GM21515 (cell line): ENCODE results near the gene HES4.

Source experiments
- ATAC-seq: cut with Tn5 transposase; IDR thresholded peaks from one replicate; pipeline ENCODE4 v1.9.1; 2021; ENCODE audit not compliant: unreplicated experiment

HES4 gene

DNA sequence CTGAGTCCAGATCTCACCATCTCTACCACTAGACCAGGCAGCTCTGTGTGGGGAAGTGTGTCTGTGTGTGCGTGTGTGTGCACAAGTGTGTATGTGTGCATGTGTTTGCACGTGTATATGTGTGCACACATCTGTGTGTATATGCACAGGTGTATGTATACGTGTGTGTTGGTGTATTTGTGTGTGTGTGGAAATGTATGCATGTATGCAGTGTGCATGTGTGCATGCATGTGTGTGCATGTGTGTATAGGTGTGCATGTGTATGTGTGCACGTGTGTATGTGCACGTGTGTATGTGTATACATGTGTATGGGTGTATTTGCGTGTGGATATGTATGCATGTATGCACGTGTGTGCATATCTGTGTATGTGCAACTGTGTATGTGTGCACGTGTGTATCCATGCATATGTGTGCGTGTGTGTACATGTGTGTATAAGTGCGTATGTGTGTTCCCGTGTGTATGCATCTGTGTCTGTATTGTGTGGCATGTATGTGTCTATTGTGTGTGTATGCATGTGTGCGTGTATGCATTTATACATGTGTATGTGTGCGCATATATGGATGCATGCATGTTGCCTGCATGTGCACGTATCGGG is 30.5 kb downstream of the HES4 start:
- no peak for ATAC-seq

DNA sequence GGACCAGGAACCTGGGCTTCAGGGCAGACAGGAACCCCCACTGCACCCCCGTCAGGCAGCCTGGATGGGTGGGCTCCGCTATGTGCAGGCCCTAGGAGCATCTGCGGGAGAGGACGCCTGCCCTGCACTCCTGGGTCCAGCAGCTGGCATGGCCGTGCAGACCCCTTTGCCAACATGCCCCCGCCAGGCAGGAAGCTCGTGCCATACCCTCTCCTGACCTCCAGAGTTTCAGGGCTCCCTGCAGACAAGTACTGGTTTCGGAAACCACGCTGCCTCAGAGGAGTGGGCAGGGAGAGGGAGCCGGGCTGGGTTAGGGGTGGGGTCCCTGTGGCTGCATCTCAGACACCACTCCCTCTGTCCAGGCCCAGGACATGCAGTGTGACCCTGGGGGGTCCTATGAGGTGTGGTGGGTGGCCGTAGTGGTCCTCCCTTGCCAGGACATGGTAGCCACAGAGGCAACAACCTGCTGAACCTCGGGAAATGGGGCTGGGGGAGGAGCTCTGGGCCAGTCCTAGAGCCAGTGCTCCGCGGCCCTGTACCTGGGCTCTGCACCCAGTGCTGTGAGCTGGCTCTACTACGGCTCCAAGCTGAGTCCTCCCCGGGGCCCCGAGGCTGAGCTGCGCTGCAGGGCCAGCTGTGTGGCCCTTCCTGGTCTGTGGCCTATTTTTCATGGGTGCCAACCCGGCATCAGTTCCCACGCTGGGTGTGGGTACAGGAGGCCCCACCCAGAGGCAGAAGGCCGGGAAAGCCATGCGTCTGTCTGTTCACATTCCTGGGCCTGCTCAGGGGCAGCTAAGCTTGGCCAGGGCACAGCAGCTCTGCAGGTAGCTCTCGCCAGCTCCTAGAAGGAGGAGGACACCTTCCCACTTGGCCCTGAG is 32.2 kb downstream of the HES4 start:
- no peak for ATAC-seq

DNA sequence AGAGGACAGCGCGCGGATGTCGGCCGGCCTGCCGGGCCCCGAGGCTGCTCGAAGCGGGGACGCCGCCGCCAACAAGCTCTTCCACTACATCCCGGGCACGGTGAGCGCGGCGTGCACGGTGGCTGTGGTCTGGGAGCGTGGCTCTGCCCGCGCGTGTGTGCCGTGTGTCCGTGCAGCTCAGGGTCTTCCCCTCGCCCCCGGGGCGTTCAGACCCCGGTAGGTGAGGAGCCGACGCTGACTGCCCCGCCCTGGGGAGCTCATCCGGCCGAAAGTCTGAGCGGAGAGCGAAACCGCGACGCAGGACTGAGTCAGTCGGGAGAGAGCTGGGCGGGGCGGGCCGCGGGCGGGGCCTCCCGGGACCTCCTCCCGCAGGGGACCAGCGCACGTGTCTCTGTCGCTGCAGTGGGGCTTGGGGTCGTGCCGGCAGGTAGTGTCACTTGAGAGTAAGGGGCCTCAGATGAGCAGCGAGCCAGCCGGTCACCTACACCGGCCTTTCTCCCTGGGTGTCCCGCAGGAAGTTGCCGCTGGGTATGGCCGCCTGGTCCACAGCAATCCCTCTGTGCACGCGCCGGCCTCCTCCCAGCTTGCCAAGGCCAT is 33.1 kb downstream of the HES4 start:
- peak; percentile 51 for ATAC-seq

DNA sequence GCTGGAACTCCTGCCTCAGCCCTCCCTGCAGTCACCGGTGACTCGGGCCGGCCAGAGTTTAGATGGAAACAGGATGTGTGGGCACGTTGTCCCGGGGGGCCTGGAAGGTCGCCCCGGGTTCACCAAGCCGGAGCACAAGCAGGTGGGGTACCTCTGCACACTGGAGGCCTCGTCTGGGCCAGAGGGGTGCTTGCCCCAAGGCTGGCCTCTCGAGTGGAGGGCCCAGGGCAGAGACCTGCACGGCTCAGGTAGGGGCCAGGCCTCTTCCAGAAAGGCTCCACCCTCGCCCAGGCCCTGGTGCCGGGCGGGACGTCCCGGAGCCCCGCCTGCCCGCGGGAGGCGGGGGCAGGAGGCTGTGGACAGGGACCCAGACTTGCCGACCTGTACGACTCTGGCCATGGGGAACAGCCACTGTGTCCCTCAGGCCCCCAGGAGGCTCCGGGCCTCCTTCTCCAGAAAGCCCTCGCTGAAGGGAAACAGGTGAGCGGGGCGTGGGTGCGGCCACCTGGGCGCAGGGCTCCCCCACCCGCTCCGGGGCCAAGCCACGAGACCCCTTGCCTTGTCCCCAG is 33.7 kb downstream of the HES4 start, which contains the start of gene PLEKHN1:
TSS of gene PLEKHN1 (plus strand) at position 348 of the 569 bp plus-strand sequence. CDS start at position 398, 50 bp downstream.
- ATAC-seq, result peak; percentile 22

DNA sequence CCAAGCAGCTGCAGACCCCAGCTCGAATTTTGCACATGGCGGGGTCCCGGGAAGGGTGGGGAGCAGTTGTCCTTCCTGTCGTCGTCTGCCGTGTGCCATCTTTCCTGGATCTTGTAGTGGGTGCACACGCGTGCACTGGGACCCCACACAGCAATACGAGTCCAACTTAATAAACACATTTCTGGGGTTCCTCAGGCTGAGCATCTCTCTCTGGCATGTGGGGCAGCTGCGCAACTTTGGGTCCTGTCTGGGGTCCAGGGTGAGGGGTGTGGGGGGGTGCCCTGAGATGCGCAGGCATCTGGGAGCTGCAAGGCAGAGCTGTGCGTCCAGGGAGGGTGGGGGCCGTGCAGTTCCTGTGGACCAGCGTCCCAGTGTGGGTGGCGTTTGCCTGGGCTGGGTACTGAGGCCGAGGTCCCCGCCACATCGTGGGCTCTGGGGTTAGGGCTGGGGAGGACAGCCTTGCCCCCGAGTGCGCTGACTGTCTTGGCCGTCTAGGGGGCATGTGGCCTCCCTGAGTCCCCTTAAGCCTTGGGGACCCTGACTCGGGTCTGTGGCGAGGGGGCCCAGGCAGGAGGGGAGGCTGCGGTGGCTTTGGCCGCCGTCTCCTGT is 34.3 kb downstream of the HES4 start:
- no peak for ATAC-seq

DNA sequence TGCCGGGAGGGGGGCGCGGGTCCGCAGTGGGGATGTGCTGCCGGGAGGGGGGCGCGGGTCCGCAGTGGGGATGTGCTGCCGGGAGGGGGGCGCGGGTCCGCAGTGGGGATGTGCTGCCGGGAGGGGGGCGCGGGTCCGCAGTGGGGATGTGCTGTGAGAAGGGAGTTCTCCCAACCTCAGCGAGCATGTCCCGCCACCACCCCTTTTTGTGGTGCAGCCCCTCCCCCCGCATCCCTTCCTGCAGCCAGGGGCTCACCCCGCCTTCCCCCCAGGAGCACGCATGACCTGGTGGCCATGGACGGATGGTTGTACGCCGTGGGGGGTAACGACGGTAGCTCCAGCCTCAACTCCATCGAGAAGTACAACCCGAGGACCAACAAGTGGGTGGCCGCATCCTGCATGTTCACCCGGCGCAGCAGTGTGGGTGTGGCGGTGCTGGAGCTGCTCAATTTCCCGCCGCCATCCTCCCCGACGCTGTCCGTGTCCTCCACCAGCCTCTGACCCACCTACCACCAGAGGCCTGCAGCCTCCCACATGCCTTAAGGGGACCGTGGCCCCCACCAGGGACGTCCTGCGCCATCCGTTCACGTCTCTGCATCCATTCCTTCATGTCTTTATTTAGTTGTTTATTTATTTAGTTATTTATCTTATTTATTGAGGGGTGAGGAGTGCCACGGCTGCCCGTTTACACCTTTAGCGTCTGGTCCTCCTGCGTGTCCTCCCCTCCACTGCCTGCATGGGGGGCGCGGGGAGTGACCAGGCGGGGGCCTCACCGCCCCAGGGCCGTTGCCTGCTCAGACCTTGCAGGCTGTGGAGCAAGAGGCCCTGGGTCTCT is 35.0 kb downstream of the HES4 start:
- ATAC-seq, result no peak

DNA sequence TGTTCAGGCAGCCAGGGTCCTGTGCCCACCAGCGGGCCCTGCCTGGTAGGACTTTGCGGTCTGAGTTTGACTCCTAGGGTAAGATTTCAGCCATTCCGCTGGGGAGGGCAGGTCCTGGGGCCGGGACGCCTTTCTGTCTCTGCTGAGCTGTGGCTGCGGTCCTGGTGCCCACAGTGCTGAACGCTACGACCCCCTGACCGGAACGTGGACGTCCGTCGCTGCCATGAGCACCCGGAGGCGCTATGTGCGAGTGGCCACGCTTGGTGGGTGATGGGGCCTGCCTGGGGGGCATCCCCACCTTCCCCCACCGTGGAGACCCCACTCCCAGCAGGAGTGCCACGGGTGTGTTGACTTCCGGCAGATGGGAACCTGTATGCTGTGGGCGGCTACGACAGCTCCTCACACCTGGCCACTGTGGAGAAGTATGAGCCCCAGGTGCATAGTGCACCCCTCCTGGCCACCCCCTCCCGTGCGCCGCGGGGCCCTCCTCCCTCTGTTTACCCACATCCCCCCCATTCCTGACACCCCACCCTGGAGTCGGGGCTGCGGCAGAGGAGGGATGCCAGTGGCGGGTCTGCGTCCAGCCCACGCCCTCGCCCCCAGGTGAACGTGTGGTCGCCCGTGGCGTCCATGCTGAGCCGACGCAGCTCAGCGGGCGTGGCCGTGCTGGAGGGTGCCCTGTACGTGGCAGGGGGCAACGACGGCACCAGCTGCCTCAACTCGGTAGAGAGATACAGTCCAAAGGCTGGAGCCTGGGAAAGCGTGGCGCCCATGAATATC is 36.0 kb downstream of the HES4 start:
- no peak for ATAC-seq

DNA sequence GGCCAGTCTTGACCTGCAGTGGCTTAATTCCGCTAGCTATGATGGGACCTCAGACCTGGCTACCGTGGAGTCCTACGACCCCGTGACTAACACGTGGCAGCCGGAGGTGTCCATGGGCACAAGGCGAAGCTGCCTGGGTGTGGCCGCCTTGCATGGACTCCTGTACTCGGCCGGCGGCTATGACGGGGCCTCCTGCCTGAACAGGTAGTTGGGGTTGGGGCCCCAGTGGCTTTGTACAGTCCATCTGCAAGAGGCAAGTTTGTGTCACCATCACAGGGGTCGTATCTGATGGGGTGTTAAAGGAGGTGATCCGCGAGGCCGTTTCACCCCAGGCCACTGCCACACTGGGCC is 36.6 kb downstream of the HES4 start:
- no peak for ATAC-seq

DNA sequence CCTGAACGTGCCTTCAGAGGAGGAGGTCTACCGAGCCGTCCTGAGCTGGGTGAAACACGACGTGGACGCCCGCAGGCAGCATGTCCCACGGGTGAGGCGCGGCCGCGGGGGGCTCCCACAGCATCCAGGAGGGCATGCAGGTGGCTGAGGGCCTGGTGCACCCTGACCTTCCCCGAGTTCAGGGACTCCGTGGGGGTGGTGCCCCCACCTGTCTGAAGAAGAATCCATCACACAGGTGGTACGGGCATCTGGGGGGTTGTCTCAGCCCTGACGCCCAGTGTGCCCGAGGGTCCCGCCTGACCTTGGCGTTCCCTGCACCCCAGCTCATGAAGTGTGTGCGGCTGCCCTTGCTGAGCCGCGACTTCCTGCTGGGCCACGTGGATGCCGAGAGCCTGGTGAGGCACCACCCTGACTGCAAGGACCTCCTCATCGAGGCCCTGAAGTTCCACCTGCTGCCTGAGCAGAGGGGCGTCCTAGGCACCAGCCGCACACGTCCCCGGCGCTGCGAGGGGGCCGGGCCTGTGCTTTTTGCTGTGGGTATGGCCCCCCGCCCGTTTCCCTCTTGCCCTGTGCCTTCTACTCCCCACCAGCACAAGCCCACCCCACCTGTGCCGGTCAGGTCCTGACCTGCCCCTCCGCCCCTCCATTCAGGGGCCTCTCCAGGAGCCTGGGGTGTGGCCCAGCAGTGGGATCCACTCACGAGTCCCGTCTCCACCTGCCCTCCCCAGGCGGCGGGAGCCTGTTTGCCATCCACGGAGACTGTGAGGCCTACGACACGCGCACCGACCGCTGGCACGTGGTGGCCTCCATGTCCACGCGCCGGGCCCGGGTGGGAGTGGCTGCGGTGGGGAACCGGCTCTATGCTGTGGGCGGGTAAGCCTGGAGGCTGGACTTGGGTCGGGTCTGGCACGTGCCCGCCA is 37.3 kb downstream of the HES4 start:
- ATAC-seq, result no peak

DNA sequence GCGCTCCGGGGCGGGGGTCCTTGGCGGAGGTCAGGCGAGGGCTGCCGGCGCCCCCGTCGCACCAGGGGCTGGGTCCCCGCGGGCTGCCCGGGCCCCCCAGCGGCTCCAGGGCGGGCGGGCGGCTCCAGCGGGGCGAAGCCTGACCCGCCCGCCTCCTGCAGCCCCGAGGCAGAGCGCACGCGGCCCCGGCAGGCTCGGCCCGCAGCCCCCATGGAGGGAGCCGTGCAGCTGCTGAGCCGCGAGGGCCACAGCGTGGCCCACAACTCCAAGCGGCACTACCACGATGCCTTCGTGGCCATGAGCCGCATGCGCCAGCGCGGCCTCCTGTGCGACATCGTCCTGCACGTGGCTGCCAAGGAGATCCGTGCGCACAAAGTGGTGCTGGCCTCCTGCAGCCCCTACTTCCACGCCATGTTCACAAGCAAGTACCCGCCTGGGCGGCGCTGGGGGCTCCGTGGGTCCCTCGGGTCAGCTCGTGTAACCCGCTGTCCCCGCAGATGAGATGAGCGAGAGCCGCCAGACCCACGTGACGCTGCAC is 38.7 kb downstream of the HES4 start:
- ATAC-seq, result no peak

DNA sequence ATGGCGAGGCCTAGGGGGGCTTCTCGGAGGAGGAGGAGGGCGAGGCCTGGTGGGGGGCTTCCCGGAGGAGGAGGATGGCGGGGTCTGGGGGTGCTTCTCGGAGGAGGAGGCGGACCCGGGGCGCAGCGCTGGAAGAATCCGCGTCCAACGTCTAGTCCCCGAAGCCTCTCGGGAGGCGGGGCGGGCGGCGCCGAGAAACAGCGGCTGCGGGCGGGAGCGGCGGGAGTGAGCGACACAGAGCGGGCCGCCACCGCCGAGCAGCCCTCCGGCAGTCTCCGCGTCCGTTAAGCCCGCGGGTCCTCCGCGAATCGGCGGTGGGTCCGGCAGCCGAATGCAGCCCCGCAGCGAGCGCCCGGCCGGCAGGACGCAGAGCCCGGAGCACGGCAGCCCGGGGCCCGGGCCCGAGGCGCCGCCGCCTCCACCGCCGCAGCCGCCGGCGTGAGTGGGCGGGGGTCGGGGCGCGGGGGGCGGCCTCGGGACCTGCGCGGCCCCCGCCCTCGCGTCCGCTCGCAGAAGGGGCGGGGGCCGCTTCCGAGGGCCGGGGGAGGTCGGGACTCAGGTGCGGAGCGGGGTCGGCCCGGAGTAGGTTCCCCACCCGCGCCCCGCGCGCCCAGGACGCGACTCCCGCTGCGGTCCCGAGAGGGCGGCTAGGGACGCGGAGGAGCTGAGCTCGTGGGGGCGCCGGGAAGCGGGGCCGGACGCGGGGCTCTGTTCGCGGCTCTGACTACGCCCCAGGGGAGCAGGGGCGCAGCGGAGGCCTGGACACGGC is 39.4 kb downstream of the HES4 start, which contains the start of gene KLHL17:
TSS of gene KLHL17 (plus strand) at position 222 of the 769 bp plus-strand sequence. CDS start at position 332, 110 bp downstream.
- peak; percentile 38 for ATAC-seq

DNA sequence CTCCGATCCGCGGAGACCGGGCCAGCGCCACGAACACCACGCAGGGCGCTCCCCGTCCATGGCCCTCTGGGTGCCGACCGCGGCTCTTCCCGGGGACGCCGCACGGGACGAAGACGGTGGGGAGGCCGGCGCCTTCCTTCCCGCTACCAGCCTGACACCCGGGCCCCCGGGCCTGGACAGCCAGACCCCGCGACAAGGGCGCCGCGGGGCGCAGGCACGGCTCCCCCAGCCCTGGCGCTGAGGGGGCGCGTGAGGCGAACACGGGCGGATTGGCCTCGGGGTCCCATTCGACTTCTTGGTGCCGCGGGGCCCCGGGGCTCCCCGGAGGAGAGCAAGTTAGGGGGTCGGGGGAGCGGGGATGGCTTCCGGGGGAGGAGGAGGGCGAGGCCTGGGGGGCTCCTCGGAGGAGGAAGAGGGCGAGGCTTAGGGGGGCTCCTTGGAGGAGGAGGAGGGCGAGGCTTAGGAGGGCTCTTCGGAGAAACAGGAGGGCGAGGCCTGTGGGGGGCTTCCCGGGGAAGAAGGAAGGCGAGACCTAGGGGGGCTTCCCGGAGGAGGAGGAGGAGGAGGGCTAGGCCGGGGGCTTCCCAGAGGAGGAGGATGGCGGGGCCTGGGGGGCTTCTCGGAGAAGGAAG is 40.0 kb downstream of the HES4 start:
- ATAC-seq, result no peak

DNA sequence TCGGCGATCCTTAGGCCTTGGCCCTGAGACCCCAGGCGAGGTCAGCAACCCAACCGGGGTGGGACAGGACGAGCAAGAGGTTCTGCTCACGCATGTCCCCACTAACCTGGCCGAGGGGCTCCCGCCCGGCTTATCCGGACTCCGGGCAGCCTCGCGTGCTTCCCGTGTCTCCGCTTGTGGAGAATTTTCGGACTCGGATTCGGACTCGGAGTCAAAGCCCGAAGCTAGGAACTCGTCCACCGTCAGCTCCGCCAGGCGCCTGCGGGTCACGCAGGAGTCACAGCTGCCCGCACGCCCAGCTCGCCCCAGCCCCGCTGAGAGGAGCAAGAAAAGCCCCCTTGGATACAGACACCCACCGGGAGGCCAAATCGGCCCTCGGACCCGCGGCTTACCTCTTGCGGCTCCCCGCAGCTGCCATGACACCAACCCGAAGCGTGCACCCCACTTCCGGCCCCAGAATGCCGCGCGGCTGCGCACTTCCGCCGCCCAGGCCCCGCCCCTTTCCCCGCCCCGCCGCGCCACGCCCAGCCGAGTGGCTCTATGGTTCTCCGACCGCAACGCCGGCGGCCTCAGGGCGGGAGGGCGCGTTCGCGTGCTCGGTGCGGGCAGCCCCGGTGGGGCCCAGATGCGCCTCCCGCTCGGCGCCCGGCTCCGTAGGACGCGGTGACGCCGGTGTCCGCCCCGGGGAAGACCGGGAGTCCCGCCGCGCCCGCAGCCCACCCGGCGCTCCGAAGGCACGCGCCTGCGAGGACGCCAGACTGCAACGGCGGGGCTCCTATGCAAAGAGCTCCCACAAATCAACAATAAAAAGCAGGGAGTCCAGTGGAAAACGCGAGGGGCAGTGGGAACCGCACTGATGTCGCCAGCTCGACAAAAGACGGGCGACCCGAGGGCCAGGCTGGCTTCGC is 40.8 kb downstream of the HES4 start, which contains the start of gene NOC2L:
TSS of gene NOC2L (minus strand) at position 434 of the 908 bp plus-strand sequence. CDS start at position 418, 16 bp downstream.
- peak; percentile 61 for ATAC-seq

DNA sequence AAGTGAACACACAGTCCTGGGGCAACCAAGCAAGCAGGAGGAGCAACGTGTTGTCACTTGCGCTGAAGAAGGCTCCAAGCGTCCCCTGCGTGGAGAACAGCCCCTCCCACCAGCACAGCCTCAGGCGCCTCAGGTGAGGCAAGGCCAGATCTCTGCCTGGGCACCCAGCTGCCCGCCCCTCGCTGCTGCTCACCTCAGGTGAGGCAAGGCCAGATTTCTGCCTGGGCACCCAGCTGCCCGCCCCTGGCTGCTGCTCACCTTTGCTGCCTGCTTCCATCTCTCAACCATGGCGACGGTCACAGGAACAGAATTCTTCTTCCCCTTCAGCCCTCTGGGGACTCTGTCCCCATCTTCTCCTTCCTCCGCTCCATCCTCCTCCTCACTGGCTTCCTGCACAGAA is 43.3 kb downstream of the HES4 start:
- no peak for ATAC-seq

DNA sequence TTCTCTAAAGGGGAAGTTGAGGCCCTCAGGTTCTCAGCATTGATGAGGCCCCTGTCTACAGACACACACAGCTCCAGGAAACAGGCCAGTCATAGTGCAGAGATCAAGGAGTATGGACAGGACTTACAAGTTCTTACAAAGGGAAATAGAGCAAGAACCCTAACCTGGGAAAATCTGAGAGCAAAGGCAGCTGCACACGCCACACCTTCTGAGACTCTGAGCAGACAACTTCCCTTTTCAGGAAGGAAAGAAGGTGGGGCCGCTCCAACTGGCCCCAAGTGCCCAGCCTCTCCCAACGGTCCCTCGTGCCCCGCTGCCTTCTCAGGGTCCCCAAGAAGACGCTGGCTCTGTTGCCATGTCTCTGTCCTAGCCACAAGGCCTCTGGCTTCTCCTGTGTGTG is 44.4 kb downstream of the HES4 start:
- ATAC-seq, result no peak

DNA sequence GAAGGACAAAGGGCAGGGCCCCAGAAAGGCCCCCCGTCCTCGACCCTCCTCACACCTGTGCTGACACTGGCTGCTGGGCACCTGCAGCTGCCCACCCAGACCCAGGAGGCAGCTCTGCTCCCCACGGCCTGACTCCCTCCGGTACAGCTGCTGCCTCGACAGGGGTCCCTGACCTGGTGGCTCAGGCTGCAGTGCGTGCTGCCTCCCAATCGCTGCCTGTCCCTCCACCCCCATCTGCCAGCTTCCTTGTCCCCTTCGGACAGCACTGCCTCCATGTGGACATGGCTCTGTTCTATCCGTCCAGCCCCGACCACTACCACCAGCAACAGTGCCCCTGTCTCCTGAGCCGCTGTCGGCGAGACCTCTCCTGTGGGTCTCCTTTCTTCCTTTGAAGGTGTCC is 45.0 kb downstream of the HES4 start:
- ATAC-seq, result no peak
